ENCODE results near the gene LZTR1. TPM values are rescaled to one million over a fixed set of nuclear protein-coding genes. Genes with fewer than 3 reads are reported as not detected.

The LZTR1 gene
- total and polyA plus RNA-seq, 8 donors: 43.0 to 71.9 (median 58.3) TPM

DNA sequence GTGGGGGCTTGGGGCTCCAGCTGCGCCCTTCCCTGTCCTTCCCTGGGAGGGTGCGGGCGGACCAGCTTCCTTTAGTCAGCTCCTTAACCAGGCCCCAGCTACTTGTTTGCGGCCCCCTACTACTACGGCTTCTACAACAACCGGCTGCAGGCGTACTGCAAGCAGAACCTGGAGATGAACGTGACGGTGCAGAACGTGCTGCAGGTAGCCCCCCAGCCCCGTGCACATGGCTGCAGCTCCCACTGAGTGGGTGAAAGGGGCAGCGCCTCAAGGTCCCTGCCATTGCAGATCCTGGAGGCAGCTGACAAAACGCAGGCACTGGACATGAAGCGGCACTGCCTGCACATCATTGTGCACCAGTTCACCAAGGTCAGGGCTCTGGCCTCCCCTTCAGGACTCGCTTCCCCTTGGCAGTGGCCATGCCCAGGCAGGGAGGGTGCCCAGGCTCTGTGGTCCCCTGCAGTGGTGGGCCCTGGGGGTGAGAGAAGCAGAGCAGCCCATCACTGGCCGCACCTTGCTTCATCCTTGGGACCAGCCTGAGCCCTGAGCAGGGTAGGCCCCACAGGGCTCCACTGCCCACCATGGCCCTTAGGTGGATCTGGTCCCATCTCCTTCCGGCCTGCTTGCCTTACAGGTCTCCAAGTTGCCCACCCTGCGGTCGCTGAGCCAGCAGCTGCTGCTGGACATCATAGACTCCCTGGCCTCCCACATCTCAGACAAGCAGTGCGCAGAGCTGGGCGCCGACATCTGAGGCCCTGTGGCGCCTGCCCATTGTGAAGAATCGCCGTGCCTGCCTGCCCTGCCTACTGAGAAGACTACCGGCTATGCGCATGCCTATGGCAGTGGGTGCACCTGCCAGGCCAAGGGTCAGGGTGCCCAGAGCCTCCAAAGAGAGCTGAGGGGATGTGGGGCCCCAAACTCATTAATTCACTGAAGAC, 14.8 kb downstream of the LZTR1 start:
- DNase-seq: no peak
- TF ChIP-seq, protein P1, sequence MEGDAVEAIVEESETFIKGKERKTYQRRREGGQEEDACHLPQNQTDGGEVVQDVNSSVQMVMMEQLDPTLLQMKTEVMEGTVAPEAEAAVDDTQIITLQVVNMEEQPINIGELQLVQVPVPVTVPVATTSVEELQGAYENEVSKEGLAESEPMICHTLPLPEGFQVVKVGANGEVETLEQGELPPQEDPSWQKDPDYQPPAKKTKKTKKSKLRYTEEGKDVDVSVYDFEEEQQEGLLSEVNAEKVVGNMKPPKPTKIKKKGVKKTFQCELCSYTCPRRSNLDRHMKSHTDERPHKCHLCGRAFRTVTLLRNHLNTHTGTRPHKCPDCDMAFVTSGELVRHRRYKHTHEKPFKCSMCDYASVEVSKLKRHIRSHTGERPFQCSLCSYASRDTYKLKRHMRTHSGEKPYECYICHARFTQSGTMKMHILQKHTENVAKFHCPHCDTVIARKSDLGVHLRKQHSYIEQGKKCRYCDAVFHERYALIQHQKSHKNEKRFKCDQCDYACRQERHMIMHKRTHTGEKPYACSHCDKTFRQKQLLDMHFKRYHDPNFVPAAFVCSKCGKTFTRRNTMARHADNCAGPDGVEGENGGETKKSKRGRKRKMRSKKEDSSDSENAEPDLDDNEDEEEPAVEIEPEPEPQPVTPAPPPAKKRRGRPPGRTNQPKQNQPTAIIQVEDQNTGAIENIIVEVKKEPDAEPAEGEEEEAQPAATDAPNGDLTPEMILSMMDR (IDR thresholded peaks at IDR 0.05): no peak
- Histone ChIP-seq H3K4me3 (no peak overlapping the region), H3K27me3 (no peaks in the 10 kb centered on the region), H3K27ac (no peak overlapping the region), H3K9me3 (no peaks in the 10 kb centered on the region), H3K4me1 (peaks cover 14 to 23% of the 10 kb centered on the region in 2 donors), H3K36me3 (peaks cover 0 to 86% of the 10 kb centered on the region in 2 donors)
- intact Hi-C loops (cut with DNase I): no loop called here
- ATAC-seq: no peak

DNA sequence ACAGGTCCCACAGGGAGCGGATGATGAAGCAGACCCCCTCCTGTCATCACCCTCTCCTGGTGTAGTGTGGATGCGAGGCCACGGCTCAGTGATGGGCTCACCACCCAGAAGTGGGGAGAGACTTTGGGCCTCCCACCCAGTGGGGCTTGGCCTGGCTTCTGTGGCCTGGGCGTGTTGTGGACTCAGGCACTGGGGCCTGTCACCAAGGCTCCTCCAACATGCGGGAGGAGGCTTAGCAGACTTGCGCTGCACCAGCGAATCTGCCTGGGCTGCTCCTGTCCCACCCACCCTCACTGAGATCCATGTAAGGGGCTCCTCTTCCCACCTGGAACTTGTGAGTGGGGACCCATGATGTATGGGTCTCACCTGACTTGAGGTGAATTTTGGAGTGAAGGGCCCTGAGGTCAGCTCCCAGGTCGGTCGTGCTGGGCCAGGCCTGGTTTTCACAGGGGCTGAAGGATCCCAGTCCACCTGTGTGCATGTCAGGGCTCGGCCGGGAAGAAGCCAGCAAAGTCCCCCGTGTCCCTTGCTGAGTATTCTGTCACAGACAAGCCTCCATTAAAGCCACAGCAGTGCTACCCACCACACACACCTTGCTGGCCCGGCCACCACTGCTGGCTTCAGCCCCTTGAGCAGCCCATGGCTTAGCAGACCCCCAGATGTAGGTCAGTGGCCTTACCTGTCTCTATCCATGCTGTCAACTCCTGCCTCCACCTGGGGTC, 15.6 kb downstream of the LZTR1 start:
- intact Hi-C loops (cut with DNase I): no loop called here
- Histone ChIP-seq H3K4me1 (peaks cover 14 to 25% of the 10 kb centered on the region in 2 donors), H3K27ac (no peak overlapping the region), H3K36me3 (peaks cover 0 to 77% of the 10 kb centered on the region in 2 donors), H3K27me3 (no peaks in the 10 kb centered on the region), H3K9me3 (no peaks in the 10 kb centered on the region), H3K4me3 (no peak overlapping the region)
- DNase-seq (no peak), ATAC-seq (no peak)
- TF ChIP-seq, protein P1 (IDR thresholded peaks at IDR 0.05): no peak

DNA sequence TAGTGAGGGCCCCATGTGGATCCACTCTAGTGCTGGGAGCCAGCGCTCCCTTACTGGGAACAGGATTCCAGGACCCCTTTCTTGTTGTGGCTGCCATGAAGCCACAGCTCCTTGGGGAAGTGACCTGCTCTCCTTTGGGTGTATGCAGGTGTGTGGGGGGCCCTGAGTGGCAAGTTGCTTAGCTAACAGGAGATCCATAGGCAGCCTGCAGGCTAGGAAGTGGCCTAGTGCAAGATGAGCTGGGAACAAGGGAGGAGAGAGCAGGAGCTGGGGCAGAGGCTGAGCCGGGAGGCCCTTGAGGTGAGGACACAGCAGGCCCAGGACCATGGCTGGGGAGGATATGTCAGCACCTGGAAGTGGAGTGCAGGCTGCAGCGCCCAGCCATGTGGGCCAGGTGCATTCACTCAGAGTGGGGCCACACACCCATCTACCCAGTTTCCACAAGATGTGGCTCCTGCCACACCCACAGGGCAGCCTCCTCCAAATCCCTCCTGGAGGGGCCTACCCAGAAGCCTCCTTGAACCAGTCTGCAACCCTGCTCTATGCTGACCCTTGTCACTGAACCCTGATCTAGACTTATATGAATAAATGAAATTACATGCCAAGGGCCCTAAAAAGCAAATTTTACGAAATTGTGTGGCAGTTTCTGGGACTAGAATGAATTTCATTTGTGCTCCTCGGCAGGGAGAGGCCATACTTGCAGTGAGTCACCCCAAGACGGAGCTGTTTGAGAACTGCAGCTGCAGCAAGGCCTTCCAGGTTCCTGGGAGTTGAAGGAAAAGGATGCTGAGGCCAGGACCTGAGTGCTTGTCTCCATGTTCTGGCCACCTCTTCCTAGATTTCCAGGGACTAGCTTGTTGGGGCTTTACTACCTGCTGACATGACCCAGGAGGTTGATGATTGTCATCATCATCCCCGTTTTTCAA, 16.6 kb downstream of the LZTR1 start:
- H3K9me3 ChIP-seq: no peaks in the 10 kb centered on the region
- peaks cover 0 to 68% of the 10 kb centered on the region in 2 donors for H3K36me3 ChIP-seq
- H3K27me3 ChIP-seq: no peaks in the 10 kb centered on the region
- peaks cover 18 to 34% of the 10 kb centered on the region in 2 donors for H3K4me1 ChIP-seq
- ATAC-seq: no peak
- TF ChIP-seq, protein P1 (IDR thresholded peaks at IDR 0.05): no peak
- intact Hi-C loops (cut with DNase I): no loop called here
- H3K4me3 ChIP-seq: no peak overlapping the region
- no peak overlapping the region for H3K27ac ChIP-seq
- no peak for DNase-seq

DNA sequence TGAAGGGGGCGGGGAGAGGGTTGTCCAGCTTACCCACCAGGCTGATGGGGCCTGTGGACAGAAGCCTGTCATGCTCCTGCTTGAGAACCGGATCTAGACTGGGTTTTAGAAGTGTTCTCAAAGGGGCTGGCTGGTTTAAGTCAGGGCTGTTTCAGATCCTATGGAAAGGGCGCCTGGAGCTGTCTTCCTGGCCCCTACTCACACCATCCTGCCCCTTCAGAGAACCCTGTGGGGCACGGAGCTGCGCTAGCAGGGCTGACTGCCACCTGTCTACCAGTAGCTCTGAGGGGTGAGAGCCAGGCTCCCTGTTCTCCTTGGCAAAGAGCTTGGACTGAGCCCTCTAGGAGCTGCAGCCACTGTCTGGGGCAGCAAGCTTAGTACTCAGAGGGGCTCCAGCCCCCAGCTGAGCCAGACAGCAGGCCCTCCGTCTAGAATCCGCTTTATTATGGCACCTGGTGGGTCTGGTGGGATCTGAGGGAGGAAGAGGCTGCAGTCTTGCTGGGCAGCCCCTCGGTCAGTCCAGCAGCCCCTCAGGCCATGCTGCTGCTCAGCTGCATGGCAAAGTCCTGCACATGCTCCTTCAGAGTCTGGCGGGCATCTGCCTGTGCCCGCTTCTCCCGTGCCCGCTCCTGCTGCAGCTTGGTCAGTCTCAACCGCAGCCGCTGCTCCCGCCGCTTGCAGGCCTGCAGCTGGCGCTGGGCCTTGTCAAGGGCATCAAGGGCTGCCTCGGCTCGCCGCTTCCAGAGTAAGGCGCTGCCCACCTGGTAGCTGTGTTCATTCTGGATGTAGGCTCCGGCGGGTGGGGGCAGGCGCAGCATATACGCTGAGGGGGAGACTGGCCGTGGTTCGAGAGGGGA, 17.5 kb downstream of the LZTR1 start:
- H3K36me3 ChIP-seq: peaks cover 0 to 58% of the 10 kb centered on the region in 2 donors
- intact Hi-C loops (cut with DNase I): no loop called here
- H3K4me3 ChIP-seq: peak overlapping the region in 1 of 2 donors; percentile 70
- ATAC-seq: no peak
- DNase-seq: no peak
- no peaks in the 10 kb centered on the region for H3K27me3 ChIP-seq
- H3K27ac ChIP-seq: no peak overlapping the region
- peaks cover 18 to 36% of the 10 kb centered on the region in 2 donors for H3K4me1 ChIP-seq
- TF ChIP-seq, protein P1 (IDR thresholded peaks at IDR 0.05): no peak
- H3K9me3 ChIP-seq: no peaks in the 10 kb centered on the region

All from left lung (tissue), 10 donors.